Measurements from ENCODE around the gene LRP1B.

GRCh38 chr2:141162314-141162713 is 968.5 kb downstream of the LRP1B start:
- TF ChIP-seq CTCF (IDR thresholded peaks at IDR 0.05; ENCODE audit: low read length) (no peak), EZH2phosphoT487 (IDR thresholded peaks at IDR 0.05; ENCODE audit: low read length) (no peak), EZH2 (optimal IDR thresholded peaks at IDR 0.05; ENCODE audit: low read depth, low read length) (no peak)
